T-helper 17 cell (primary cell): Measurements from ENCODE around the gene COL26A1. TPM values are rescaled to one million over a fixed set of nuclear protein-coding genes. Genes with fewer than 3 reads are reported as not detected.

Experiments
- ATAC-seq: fragments of 150-1000 bp; cut with Tn5 transposase; 2 replicates; pipeline ENCODE4 v1.10.0; 2021; ENCODE audit warnings: mild to moderate bottlenecking, moderate library complexity
- DNase-seq, 3 donors: peaks; one replicate each; pipeline versions ENCODE4 v3.0.0 to v3.0.0-alpha.2; 2020 to 2021
- H3K9me3 ChIP-seq: one replicate; pipeline ENCODE4 v1.7.0; 2013; ENCODE audit warnings: low read length, mild to moderate bottlenecking; ENCODE audit not compliant: control insufficient read depth, poor library complexity, severe bottlenecking
- H3K27ac Mint-ChIP-seq: one replicate; pipeline ENCODE4 v1.8.0; 2022; ENCODE audit warnings: mild to moderate bottlenecking, moderate library complexity, mixed read lengths
- H3K27me3 Mint-ChIP-seq: one replicate; pipeline ENCODE4 v1.8.0; 2022; ENCODE audit warnings: mixed read lengths
- H3K36me3 Mint-ChIP-seq: one replicate; pipeline ENCODE4 v1.8.0; 2022; ENCODE audit warnings: low read depth, mixed read lengths
- H3K4me1 Mint-ChIP-seq: one replicate; pipeline ENCODE4 v1.8.0; 2022; ENCODE audit warnings: mild to moderate bottlenecking, mixed read lengths
- H3K4me3 Mint-ChIP-seq: one replicate; pipeline ENCODE4 v1.8.0; 2022; ENCODE audit warnings: mild to moderate bottlenecking, moderate library complexity, mixed read lengths
- total RNA-seq, 4 donors: library from RNA in 2 of 4; stranded (reverse) in 2 of 4; gene quantifications; one replicate each; pipeline ENCODE4 v1.2.3 and lab custom pipeline; 2022 to 2026

COL26A1 gene
- total RNA-seq, 2 donors from 2014 or later = not detected

GRCh38 chr7:101352920-101353308 lies 9.8 kb upstream of the COL26A1 start:
- Mint-ChIP-seq H3K27ac (no peak overlapping the region), H3K4me1 (peaks cover 4% of the 10 kb centered on the region), H3K4me3 (no peak overlapping the region), H3K36me3 (no peaks in the 10 kb centered on the region), H3K27me3 (peaks cover 16% of the 10 kb centered on the region)
- DNase-seq (no peak), ATAC-seq (no peak)
- no peaks in the 10 kb centered on the region for H3K9me3 ChIP-seq

GRCh38 chr7:101357433-101357832 lies 5.2 kb upstream of the COL26A1 start:
- no peak for DNase-seq
- no peaks in the 10 kb centered on the region for H3K9me3 ChIP-seq
- no peak overlapping the region for H3K4me3 Mint-ChIP-seq
- no peaks in the 10 kb centered on the region for H3K36me3 Mint-ChIP-seq
- no peak for ATAC-seq
- H3K27ac Mint-ChIP-seq = no peak overlapping the region
- H3K4me1 Mint-ChIP-seq = peaks cover 2% of the 10 kb centered on the region
- peaks cover 11% of the 10 kb centered on the region for H3K27me3 Mint-ChIP-seq

DNA sequence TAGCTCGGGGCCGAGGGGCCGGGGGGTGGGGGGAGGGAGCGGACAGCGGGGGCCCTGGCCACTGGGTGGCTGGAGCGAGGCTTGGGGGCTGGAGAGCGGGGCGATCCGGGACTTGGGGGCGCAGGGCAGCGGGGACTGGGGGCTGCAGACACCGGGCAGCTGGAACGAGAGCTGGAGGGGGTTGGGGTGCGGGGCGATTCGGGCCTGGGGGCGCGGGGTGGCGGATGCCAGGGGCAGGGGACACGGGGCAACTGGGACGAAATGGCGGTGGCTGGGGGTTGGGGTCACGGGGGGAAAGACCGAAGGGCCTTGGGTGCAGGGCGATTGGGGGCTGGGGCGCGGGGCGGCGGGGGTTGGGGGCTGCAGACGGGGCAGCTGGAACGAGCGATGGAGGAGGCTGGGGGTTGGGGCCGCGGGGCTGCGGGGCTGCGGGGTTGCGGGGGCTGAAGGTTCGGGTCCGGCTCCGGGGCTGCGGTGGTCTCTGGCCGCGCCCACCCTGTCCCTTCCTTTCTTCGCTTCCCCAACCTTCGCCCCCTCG lies 590 bp downstream of the COL26A1 start:
- no peak for ATAC-seq
- DNase-seq = no peak
- Mint-ChIP-seq H3K36me3 (no peaks in the 10 kb centered on the region), H3K4me3 (peak overlapping the region; percentile 64), H3K4me1 (no peaks in the 10 kb centered on the region), H3K27me3 (peaks cover 33% of the 10 kb centered on the region), H3K27ac (no peak overlapping the region)
- H3K9me3 ChIP-seq = no peaks in the 10 kb centered on the region

DNA sequence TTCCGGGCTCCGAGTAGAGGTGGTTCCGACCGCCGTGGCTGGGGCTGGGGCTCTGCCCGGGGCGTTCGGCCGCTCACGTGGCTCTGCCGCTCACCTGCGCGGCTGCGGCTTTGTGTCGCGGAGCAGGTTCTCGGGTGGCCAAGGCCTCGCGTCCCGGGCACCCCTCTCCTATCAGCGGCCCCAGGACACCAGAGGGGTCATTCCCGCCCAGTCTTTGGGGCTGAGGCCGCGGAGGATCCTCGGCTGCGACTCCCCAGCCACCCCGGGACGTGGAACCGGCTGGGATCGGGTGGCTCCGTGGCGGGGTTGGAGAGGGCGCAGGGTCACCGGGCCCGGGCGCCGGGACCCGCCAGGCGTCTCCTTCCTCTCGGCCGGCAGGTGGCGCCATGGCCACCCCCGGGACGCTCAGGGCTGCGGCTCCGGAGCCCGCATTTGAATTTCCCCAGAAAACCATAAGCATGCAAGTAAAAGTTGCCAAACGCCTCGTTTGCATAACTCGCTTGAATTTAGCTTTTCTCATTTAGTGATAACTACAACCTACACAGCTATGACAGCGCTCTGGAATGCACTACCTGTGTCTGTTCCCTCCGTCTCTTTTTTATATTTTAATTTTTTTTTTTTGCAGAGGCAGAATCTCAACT lies 1.2 kb downstream of the COL26A1 start:
- H3K9me3 ChIP-seq = no peaks in the 10 kb centered on the region
- H3K27ac Mint-ChIP-seq = peak overlapping the region; percentile 34
- H3K27me3 Mint-ChIP-seq = peaks cover 38% of the 10 kb centered on the region
- no peaks in the 10 kb centered on the region for H3K36me3 Mint-ChIP-seq
- peak; percentile 38 to 64 (median 55) for DNase-seq
- ATAC-seq = peak; percentile 97
- H3K4me3 Mint-ChIP-seq = peak overlapping the region; percentile 64
- no peaks in the 10 kb centered on the region for H3K4me1 Mint-ChIP-seq

- Mint-ChIP-seq H3K27ac (peak overlapping the region; percentile 70), H3K27me3 (peaks cover 45% of the 10 kb centered on the region), H3K4me3 (no peak overlapping the region), H3K4me1 (peaks cover 4% of the 10 kb centered on the region), H3K36me3 (no peaks in the 10 kb centered on the region)
- no peak for ATAC-seq
- no peak for DNase-seq
- no peaks in the 10 kb centered on the region for H3K9me3 ChIP-seq
Observed at GRCh38 chr7:101365956-101366355, 3.3 kb downstream of the COL26A1 start.

DNA sequence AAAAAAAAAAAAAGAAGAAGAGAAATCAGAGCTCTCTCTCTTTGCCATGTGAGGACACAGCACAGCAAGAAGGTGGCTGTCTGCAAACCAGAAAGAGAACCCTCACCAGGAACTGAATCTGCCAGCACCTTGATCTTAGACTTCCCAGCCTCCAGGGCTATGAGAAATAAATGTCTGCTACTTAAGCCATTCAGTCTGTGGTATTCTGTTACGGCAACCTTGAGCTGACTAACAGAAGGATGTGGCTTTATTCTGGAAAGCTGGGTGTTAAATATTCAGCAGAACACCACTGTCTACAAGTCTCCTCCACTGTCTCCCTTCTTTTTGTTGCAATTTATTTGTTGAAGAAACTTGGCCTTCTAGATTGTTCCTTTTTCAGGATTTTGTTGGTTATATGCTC lies 5.0 kb downstream of the COL26A1 start:
- ATAC-seq = no peak
- no peak for DNase-seq
- Mint-ChIP-seq H3K4me3 (no peak overlapping the region), H3K4me1 (peaks cover 4% of the 10 kb centered on the region), H3K27me3 (peaks cover 55% of the 10 kb centered on the region), H3K27ac (no peak overlapping the region), H3K36me3 (peaks cover 2% of the 10 kb centered on the region)
- no peaks in the 10 kb centered on the region for H3K9me3 ChIP-seq

DNA sequence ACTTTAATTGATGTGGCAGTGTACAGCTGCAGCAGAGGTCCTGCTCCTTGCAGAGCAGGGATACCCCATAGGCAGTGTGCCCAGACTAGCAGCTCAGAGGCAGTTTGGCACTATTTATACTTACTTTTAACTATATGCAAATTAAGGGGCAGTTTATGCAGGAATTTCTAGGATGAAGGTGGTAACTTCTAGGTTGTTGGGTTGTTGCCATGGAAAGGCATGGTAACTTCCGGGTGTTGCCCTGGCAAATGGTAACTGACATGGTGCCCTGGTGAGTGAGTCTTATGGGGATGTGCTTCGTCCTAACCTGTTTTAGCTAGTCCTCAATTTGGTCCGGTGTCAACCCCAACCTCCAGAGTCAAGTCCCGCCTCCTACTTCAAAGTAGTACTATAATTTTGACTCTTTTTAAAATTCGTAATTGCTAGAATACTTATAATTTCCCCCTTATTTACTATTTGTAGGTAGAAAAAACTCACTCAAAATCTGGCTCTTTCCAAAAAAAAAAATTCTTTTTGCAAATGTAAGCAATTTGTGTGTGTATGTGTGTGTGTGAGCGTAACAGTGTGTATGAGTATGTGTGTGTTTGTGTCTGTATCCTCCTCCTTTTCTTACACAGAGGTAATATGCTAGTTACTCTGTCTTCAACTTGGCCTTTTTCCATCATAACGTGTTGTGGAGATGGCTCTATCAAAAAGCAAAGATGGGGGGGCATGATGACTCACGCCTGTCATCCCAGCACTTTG lies 5.9 kb downstream of the COL26A1 start:
- DNase-seq (no peak), ATAC-seq (no peak)
- H3K27ac Mint-ChIP-seq = no peak overlapping the region
- peaks cover 64% of the 10 kb centered on the region for H3K27me3 Mint-ChIP-seq
- H3K9me3 ChIP-seq = no peaks in the 10 kb centered on the region
- H3K36me3 Mint-ChIP-seq = peaks cover 2% of the 10 kb centered on the region
- no peak overlapping the region for H3K4me3 Mint-ChIP-seq
- peaks cover 4% of the 10 kb centered on the region for H3K4me1 Mint-ChIP-seq

- peaks cover 65% of the 10 kb centered on the region for H3K27me3 Mint-ChIP-seq
- H3K4me1 Mint-ChIP-seq = peaks cover 4% of the 10 kb centered on the region
- peaks cover 2% of the 10 kb centered on the region for H3K36me3 Mint-ChIP-seq
- peak overlapping the region; percentile 65 for H3K27ac Mint-ChIP-seq
- H3K9me3 ChIP-seq = no peaks in the 10 kb centered on the region
- no peak overlapping the region for H3K4me3 Mint-ChIP-seq
- ATAC-seq = no peak
- no peak for DNase-seq
Observed at GRCh38 chr7:101370836-101371235, 8.2 kb downstream of the COL26A1 start.

DNA sequence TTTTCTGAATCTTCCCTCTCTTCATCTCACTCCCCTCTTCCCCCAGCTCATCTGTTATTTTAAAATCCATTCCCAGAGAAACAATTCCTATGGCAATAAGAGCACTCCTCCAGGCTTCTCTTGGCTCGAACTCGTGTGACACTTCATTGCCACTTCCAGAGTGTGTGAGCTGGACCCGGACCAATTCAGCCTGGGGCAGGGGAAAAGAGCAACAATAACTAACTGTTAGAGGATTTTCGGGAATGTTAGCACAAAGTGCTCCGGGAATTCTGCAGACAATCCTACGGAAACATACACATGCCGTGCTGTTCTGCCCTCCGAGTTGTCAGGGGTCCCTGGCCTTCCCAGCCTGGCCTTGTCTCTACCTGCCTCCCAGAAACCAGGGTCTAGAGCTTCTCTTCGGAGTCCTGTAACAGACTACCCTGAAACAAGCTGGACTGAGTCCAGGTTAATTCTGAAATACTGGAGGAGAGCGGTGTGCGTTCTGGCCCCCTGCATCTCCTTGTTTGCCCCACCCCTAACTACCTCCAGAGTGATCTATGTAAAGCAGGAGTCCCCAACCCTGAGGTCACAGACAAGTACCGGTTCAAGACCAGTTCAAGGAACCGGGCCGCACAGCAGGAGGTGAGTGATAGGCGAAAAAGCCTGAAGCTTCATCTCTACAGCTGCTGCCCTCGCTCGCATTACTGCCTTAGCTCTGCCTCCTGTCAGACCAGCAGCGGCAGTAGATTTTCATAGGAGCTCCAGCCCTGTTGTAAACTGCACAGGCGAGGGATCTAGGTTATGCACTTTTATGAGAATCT lies 11.3 kb downstream of the COL26A1 start:
- DNase-seq (no peak), ATAC-seq (no peak)
- no peak overlapping the region for H3K4me3 Mint-ChIP-seq
- H3K27ac Mint-ChIP-seq = no peak overlapping the region
- peaks cover 45% of the 10 kb centered on the region for H3K27me3 Mint-ChIP-seq
- peaks cover 2% of the 10 kb centered on the region for H3K36me3 Mint-ChIP-seq
- H3K4me1 Mint-ChIP-seq = peaks cover 4% of the 10 kb centered on the region
- H3K9me3 ChIP-seq = no peaks in the 10 kb centered on the region

DNA sequence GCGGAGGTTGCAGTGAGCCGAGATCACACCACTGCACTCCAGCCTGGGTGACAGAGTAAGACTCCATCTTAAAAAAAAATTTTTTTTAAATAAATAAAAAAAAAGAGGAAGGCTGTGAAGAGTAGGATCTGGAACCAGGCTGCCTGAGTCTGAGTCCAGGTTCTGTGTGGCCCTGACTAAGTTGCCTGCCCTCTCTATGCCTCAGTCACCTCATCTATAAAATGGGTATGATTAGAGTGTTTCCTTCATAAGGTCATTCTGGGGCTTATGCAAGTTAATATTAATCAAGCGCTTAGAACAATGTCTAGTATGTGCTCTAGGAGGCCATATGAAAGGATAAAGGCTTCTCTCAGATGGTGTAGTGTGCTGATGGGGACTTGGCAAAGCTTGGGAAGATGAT lies 12.3 kb downstream of the COL26A1 start:
- Mint-ChIP-seq H3K36me3 (peaks cover 2% of the 10 kb centered on the region), H3K27ac (no peak overlapping the region), H3K27me3 (peaks cover 45% of the 10 kb centered on the region), H3K4me1 (peaks cover 4% of the 10 kb centered on the region), H3K4me3 (no peak overlapping the region)
- DNase-seq (no peak), ATAC-seq (no peak)
- no peaks in the 10 kb centered on the region for H3K9me3 ChIP-seq

GRCh38 chr7:101376601-101377000 lies 13.9 kb downstream of the COL26A1 start:
- Mint-ChIP-seq H3K4me3 (no peak overlapping the region), H3K27me3 (peaks cover 33% of the 10 kb centered on the region), H3K36me3 (peaks cover 2% of the 10 kb centered on the region), H3K27ac (no peak overlapping the region), H3K4me1 (no peaks in the 10 kb centered on the region)
- H3K9me3 ChIP-seq = no peaks in the 10 kb centered on the region
- ATAC-seq (no peak), DNase-seq (no peak)

- peaks cover 27% of the 10 kb centered on the region for H3K27me3 Mint-ChIP-seq
- no peaks in the 10 kb centered on the region for H3K9me3 ChIP-seq
- ATAC-seq (no peak), DNase-seq (no peak)
- H3K27ac Mint-ChIP-seq = peak overlapping the region; percentile 54
- H3K4me3 Mint-ChIP-seq = no peak overlapping the region
- H3K4me1 Mint-ChIP-seq = no peaks in the 10 kb centered on the region
- peaks cover 2% of the 10 kb centered on the region for H3K36me3 Mint-ChIP-seq
Observed at GRCh38 chr7:101377189-101377736, 14.6 kb downstream of the COL26A1 start.

- ATAC-seq (no peak), DNase-seq (no peak)
- H3K36me3 Mint-ChIP-seq = no peaks in the 10 kb centered on the region
- no peaks in the 10 kb centered on the region for H3K9me3 ChIP-seq
- H3K4me3 Mint-ChIP-seq = no peak overlapping the region
- peaks cover 12% of the 10 kb centered on the region for H3K27me3 Mint-ChIP-seq
- no peak overlapping the region for H3K27ac Mint-ChIP-seq
- no peaks in the 10 kb centered on the region for H3K4me1 Mint-ChIP-seq
Observed at GRCh38 chr7:101378751-101379174, 16.1 kb downstream of the COL26A1 start.
